ENCODE data around the gene CDK6.

The CDK6 gene

DNA sequence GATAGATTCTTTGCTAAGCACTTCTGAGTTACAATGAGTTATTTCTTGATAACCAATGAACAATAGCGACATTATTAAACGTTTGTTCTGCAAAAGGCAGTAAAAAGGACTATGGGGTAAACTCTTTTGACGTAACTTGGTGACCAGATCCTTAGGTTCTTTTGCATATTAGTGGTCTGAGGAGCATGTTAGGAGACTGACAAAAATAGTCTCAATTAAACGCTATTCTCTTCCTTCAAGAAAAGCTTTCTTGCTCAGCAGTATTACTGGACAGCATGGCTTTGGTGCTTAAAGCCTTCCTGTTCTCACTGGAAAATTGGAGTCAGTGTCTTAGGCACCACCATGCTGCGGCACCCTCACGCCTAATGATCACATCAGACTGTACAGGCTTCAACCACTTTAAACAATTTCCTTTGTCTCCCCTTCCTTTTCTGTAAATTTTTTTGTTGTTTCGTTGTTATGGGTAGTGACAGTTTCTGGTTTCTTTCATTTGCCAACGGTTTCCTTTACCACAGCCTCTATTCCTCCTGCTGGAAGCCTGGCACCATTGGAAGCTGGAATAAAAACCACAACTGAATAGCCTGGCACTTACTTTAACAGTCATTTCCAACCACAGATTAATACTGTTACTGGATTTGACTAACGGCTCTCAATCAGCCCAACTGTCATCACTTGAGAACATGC is 197.0 kb downstream of the CDK6 start:
- DNase-seq: peak; percentile 29

DNA sequence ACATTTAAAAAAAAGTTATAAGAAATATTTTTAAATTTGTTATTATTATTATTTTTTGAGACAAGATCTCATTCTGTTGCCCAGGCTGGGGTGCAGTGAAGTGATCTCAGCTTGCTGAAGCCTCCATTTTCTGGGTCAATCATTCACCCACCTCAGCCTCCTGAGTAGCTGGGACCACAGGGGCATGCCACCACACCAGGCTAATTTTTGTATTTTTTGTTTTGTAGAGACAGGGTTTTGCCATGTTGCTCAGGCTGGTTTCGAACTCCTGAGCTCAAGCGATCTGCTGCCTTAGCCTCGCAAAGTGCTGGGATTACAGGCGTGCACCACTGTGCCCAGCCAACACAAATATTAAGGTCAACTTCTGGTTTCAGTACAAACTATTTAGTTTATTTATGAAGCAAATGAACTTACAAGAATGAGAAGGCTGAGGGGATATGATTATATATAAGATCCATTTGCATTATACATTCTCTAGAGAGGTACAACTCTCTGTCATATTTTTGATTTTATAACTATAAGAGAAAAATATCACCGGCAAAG is 200.3 kb downstream of the CDK6 start:
- DNase-seq: no peak

DNA sequence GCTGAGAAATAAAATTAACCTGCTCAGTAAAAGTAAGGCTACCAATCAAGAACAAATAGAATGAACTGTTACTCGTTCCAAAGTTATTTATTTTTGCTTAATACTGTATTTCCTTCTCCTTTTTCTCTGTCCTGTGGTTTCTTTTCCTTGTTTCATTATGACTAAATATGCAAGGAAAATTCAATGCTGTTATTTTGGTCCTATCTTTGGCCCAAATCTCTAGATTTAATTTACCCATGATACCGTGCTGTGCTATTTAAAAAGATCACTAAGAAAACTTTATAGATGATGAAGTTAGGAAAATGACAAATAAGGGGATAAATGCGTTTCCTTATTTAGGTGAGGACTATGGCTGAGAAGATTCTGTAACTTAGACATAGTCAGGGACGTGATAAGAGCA is 200.8 kb downstream of the CDK6 start:
- DNase-seq: no peak

DNA sequence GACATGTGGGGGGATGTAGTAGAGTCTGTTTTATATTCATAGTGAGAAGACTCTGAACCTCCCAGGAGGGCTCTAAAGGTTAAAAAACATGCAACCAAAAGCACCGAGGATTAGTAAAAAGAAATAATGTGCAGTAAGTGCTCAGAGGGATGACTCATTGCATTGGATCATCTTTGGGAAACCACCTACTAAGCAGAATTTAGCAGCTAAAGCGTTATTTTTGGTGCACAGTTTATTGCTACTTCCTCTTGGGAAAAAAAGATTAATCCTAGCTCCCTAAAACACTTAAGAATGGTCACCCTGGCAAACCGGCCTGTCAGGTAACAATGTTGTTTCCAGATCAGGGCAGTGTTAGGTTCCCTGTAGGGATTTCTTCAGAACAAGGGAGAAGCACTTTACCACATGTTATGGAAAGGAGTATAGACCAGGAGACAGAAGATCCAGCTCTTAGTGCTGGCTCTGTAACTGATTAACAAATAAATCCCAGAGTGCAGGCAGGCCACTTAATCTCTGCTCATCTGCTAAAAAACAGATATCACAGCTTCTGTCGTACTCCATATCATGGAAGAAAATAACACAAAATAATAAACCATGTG is 201.4 kb downstream of the CDK6 start:
- DNase-seq: peak; percentile 38

DNA sequence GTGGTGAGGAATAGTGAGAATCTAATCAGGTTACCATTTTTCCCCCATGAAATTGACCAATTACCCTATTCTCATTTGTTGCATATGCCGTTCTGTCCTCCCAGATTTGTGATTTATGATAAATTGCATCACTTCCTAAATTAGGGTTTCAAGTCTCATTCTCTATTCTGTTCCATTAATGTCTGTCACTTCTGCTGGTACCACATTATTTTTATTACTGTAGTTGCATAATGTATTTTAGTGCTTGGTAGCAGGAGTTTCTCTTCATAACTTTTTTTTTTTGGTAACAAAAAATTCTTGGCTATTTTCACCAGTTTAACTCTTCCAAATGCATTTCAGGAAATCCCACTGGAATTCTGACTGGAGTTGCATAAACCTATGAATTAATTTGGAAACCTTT is 202.2 kb downstream of the CDK6 start:
- DNase-seq: no peak

DNA sequence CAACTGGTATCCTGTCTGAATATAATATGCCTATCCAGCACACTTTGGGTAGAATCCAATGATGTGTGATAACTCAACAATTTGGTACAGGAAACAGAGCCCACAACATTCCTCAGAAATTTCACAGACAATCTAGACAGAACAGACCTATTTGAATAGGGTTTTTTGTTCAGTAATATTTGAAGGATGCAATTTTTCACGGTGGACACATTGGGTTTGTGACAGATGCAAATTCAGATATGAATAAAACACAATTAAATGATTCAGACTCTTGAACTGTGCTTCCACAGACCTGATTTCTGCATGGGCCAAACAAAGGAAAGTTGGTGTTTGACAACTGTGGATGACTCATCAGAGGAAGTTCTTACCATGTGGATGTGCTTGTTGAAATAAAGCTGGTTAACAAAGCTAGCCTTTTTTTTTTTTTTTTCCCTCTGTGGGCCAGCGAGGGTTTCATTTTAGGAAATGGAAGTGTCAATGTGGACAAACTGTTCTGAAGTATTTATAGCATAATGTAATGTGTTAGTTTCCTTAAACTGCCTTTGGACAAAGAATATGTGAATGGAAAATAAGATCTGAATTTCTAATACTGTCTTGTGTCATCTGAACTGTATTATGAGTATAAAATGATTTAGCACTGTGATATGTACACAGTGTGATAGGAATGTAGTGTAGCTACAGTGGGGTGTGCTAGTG is 203.0 kb downstream of the CDK6 start:
- peak; percentile 57 for DNase-seq

DNA sequence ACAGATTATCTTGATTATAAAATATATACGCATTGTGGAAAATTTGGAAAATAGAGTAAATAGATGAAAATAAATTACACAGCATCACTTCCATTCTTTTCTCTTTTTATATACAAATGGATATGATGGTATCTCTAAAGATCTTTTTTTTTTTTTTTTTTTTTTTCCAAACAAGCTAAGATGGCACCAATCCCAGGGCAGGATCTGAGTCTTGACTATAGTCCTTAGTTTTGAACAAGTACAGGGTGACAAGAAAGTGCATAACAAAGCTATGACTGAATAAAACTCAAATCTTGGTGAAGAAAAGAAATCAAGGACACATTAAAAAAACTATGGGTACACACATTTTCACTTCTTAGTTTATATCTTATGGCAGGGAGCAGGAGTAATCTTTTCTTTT is 203.6 kb downstream of the CDK6 start:
- no peak for DNase-seq

DNA sequence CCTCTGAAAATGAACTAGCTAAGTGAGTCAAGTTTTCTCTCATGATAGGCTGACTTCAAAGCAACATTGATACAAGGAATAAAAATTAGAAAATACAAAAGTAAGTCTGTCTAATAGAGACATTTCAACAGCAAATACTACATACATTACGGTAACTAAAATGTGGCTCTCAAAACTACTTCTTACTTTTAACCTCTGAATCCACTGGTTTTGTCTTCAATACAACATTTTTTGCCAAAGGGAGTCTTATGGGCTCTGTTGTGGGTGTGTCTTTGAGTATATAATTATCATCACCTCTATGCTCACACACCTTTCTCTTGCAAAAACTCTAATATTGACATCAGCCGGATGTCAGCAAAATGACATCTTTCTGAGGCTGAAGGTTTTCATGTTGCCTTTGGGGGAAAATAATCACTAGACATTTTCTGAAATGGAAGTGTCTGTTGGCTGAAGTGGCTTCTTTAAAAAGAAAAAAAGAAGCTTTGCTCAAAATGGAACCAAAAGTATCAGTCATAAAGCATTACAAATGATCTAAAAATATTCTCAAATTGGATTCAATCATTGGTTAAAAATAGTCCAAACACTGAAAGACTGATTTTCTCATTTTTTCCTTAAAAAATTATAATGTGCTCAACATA is 204.4 kb downstream of the CDK6 start:
- peak; percentile 20 for DNase-seq

DNA sequence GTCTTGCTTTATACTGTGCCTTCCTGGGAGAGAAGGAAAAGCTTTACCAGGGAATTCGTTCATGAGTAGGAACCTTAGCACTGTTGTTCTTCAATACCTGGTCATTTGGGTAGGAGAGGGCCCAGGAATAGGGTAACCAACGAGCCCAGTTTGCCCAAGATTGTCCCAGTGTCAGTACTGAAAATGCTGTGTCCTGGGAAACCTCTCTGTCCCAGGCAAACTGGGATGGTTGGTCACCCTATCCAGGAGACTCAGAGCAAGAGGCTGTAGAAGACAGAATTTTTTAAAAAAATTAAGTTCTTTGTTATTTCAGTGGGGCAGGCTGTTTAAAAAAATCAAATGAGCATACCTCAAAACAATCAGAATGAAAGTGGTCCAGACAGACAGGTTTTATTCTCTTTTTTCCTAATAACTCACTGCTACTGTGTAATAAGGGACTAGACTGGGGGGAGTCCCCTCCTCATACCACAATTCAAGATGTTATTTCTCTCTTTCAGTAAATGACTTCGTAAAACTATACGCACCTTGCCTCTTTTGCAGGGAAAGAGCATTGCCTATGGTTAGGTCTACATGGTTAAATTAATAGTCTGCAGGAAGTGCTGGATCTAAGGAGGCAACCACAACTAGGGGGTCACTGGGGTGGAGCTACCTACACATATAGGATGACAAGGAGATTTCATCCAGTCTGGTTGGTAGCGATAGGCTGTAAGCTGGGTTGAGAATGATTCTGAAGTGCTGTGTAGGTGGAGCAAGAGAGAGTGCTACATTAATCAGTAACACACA is 205.1 kb downstream of the CDK6 start:
- no peak for DNase-seq

DNA sequence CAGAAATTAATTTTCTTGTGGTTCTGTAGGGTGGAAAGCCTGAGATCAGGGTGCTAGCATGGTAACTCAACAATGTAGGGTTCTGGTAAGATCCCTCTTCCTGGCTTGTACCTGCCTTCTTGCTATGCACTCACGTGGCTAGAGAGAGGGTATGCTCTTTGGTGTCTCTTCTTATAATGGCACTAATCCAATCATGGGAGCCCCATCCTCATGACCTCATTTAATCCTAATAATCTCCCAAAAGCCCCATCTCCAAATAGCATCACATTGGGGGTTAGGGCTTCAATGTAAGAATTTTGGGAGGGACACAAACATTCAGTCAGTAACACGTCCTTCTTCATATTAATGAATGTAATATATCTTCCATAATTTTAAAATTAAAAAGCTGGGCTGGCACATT is 206.6 kb downstream of the CDK6 start:
- DNase-seq: no peak

DNA sequence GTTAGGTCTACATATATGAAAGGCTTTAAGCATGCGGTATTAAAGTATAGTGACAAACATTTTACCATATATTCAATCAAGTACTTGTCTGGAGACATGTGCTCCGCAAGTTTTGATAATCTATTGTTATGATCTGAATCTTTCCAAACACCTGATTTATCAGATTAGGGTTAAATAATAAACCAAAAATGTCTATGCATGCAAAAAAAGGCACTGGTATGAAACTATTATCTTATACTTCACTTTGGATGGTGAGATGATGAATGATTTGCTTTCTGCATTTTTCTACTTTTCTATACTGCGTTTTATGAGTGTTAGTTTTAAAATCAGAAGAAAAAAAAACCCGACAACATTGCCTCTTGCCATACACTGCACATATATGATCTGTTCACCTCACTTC is 208.4 kb downstream of the CDK6 start:
- no peak for DNase-seq

DNA sequence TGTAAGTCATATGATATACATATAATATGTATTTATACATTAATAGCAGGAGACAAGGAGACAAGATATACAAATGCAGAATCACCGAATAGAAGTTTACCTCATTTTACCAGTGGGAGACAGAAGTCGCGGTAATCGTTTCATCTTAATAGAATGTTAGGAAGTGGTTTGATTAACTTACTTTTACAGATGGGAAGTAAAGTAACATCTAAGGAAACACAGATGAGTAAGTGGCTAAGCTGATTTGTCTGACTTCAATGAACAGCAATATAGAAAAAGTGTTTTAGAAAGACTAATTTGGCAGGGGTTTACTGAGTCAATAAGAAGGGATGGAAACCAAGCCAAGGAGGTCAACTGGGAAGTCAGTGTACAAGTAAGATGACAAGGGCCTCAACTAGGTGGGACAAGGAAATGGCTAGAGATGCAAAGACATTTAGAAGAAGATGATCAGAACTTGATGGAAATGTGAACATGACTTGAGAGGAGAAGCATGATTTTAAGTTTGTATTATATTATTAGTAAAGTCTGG is 210.0 kb downstream of the CDK6 start:
- DNase-seq: peak; percentile 8

DNA sequence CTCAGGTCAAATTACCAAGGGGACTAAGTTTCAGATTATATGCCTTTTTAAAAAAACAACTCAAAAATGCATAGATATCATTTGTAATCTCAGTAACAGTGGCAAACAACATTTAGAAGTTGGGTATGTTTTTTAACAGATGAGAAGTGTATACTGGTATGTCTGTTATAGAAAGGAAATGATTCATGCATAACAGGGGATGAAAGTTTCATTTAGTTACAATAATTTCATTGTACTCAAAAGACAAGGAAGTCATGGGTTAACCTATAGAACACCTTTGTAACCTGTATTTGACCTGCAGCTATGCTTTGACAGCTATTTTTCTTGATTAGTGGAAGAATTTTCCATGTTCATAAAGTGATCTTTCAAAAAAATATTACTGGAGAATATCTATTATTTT is 210.8 kb downstream of the CDK6 start:
- peak; percentile 19 for DNase-seq

DNA sequence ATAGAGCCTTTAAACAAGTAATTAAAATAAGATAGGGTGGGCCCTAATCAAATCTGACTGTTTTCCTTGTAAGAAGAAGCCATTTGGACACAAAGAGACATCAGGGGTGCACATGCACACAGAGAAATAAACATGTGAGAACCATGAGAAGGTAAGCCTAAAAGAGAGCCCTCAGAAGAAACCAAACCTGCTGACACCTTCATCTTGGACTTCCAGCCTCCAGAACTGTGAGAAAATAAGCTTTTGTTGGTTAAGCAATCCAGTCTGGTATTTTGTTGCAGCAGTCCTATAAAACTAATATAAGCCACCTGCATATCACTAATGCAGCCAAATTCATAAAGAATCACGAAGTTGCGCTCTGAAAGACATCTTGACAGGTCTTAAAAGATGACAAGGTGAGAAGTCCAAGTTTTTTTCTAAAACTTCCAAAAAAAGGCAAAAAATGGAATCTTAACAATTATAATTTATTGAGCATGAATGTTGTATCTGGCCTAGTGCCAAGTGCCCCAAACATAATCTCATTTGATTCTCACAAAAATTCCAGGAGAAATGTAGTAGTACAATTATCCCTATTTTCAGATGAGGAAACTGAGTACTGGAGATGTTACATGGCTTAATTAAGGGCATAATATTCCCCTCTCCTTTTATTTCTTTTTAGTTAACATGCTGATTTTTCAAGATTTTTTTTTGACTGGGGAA is 211.9 kb downstream of the CDK6 start:
- DNase-seq: no peak

DNA sequence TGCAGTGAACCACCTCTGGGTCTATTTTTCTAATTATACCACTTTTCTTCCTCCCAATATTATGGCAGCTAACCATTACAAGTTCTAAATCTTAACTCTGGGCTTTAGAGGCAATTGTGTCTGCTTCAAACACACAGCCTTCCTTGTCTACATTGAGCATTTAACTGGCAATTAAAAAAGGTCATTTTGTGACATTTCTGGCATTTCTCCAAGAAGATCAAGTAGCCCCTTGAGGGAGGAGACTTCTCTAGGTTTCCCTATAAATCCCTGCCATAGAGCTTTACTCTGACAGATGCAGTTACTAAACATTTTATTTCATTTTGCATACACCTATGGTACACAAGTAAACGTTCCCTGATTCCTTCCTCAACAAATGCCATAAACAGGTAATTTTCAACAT is 212.8 kb downstream of the CDK6 start:
- DNase-seq: no peak

DNA sequence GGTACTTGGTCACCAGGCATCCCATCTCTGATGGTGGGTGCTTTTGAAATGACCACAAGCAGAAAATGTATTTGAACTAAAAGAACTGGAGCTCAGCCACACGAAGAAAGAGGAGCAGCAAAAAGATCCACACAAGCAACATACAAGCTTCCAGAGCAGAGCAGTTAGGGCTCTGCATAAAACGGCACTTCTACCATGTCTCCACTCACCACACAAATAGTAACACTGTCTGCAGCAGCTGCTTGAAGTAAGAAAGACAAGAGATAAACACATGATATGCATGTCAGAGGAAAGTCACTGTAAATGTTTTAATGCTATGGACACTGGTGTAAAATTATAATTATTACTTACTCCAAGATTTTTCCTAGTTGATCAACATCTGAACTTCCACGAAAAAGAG is 213.7 kb downstream of the CDK6 start:
- no peak for DNase-seq

DNA sequence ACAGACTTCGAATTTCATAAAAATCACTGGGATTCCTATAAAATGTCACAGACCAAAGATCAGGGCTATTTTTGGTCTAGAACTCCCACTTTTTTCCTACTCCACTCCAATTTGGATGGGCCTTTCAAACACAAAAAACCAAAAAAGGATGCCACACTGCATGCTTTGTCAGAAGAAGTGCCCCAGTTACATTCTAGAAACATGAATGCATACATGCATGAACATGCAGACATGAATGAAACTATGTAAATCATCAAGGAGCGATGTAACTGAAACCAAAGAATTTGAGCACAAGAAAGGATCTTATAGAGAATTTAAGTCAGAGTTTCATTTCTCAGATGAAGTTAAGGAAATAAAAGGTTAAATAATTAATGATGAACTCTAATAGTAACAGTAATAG is 214.3 kb downstream of the CDK6 start:
- no peak for DNase-seq

DNA sequence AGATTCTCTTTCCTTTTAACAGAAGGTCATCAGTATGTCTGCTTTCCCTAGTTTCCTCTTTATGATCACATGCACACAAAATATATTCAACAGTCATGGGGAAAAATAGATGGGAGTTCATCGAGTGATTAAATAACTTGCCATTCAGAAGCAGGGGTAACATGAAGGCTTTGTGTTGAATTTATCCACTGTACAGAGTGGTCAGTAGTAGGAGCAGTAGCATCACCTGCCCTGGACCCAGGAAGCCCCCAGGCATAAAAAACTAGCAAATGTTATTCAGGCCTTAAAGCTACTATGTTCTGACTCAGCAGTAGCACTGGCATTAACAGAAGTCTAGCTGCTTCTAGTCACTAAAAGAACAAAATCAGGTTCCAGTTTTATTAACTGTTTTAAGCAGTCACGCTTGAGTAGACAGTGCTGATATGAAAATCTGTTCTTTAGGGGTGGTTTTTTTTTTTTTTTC is 214.8 kb downstream of the CDK6 start:
- DNase-seq: no peak

DNA sequence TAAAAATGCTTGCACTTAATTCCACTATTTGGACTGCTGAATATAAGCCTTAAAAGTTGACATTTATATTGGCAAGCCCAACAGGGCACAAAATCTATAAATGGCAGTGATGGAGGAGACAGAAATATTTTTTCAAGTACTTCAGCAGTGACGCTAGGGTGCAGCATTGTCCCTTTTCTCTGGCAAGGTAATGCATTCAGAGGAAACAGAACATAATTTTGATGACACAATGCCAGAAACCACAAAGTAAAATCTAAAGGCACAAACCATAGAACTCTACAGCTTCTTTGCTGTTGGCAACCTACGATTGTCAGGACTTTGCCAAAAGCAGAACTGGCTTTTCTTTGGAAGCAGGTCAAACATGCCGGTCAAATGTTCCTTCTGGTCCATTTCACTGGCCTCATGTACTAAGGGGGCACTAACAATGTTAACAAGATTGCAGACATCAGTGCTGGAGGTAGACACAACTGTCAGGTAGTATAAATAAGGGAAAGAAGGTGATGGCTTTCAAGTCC is 215.3 kb downstream of the CDK6 start:
- peak; percentile 88 for DNase-seq

DNA sequence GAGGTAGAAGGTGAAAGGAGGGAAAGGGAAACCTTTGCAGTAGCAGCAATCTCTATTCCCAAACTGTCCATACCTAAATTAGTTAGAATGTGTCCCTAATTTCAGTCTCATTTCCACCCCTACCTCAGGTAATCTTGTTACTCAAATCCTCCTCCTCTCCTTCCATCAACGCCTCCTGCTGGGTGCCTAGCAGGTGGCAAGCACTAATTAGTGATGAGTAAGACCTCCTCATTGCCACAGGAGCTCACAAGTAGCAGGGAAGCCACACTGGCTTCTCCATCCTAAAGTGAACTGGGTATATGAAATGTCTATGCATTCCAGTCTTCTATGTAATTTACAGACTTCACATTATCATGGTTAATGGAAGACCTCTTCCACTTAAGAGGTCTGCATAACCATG is 220.5 kb downstream of the CDK6 start:
- no peak for DNase-seq

DNA sequence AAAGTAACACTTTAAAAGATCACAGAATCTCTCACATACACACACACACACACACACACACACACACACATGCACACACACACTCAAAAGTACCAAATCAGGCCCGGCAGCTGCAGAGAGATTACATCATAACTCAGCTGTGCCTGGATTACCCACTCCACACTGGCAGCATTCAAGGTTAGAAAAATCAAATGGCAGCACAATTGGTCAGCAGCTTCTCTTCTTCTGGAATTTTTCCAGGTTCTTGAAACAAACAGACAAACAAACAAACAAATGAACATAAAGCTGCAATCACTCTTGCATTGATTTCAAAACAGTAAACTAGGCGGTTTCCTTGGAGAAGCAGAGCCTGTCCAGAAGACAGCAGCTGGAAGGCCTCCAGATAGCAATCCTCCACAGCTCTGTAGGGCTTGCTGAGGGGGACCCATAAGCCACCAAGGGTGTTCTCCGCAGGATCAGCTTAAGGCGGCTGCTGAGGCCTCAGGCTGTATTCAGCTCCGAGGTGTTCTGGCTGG is 221.7 kb downstream of the CDK6 start:
- DNase-seq: no peak
